PC-9 (cell line): ENCODE measurements around the gene HOXA9. TPM values are rescaled to one million over a fixed set of nuclear protein-coding genes. Genes with fewer than 3 reads are reported as not detected.

ENCODE experiments used
- BruUV-seq: library from RNA; stranded (reverse); fragments of 400-500 nt; replicated peaks from 2 replicates; lab custom pipeline; 2021; lab: Mats Ljungman, UMichigan
- CTCF ChIA-PET: fragments of 300-600 bp; sonication (Branson Sonifier 250); formaldehyde crosslinking; loops from one replicate; lab custom pipeline; 2022; ENCODE audit warnings: antibody characterized with exemption; lab: Charles Lee
- POLR2A ChIA-PET: fragments of 300-600 bp; sonication (Branson Sonifier 250); formaldehyde crosslinking; loops from one replicate; lab custom pipeline; 2022; ENCODE audit warnings: antibody characterized with exemption; ENCODE audit not compliant: unreplicated experiment; lab: Charles Lee
- DNase-seq, 2 experiments: peaks; one replicate each; pipeline versions ENCODE4 v3.0.0 to v3.0.0-alpha.2; 2015 to 2022; ENCODE audit warnings: mixed read lengths in 1 of 2
- H2AFZ ChIP-seq: fragments of 200-600 bp; sonication (generic); 2 replicates; pipeline ENCODE4 v1.8.1; 2017; ENCODE audit warnings: antibody characterized with exemption
- H3F3A ChIP-seq: fragments of 200-600 bp; sonication (generic); 2 replicates; pipeline ENCODE4 v1.8.1; 2017; ENCODE audit warnings: antibody characterized with exemption, mild to moderate bottlenecking, low read depth; ENCODE audit not compliant: insufficient read depth
- H3K27ac ChIP-seq: fragments of 200-600 bp; sonication (generic); 2 replicates; pipeline ENCODE4 v1.6.1; 2016; ENCODE audit warnings: mixed run types
- H3K27me3 ChIP-seq: fragments of 200-600 bp; sonication (generic); 2 replicates; pipeline ENCODE4 v1.6.1; 2016; ENCODE audit warnings: low read depth, mixed run types; ENCODE audit not compliant: insufficient read depth
- H3K36me3 ChIP-seq: fragments of 200-600 bp; sonication (generic); 2 replicates; pipeline ENCODE4 v1.6.1; 2016; ENCODE audit warnings: low read depth, mixed run types
- H3K4me1 ChIP-seq: fragments of 200-600 bp; sonication (generic); replicated peaks from 2 replicates; pipeline ENCODE4 v1.6.1; 2016; ENCODE audit warnings: mixed run types; ENCODE audit not compliant: insufficient read depth
- H3K4me2 ChIP-seq: fragments of 200-600 bp; sonication (generic); 2 replicates; pipeline ENCODE4 v1.6.1; 2017; ENCODE audit warnings: mixed run types
- H3K4me3 ChIP-seq: fragments of 200-600 bp; sonication (generic); 2 replicates; pipeline ENCODE4 v1.6.1; 2016; ENCODE audit warnings: mixed run types
- H3K79me2 ChIP-seq: fragments of 200-600 bp; sonication (generic); 2 replicates; pipeline ENCODE4 v1.6.1; 2017; ENCODE audit warnings: low read depth, mixed run types
- H3K9me2 ChIP-seq: fragments of 200-600 bp; sonication (generic); 2 replicates; pipeline ENCODE4 v1.8.1; 2017; ENCODE audit warnings: mild to moderate bottlenecking; ENCODE audit not compliant: insufficient read depth
- H3K9me3 ChIP-seq: fragments of 200-600 bp; sonication (generic); 2 replicates; pipeline ENCODE4 v1.8.1; 2016; ENCODE audit warnings: low read depth; ENCODE audit not compliant: insufficient read depth
- H4K20me1 ChIP-seq: fragments of 200-600 bp; sonication (generic); 2 replicates; pipeline ENCODE4 v1.8.1; 2017; ENCODE audit not compliant: insufficient read depth
- CTCF ChIP-seq: fragments of 200-600 bp; sonication (generic); conservative IDR thresholded peaks from 2 replicates; pipeline ENCODE4 v1.6.1; 2017; ENCODE audit warnings: mixed run types, antibody characterized with exemption, mild to moderate bottlenecking, moderate library complexity
- EZH2 ChIP-seq: fragments of 200-600 bp; sonication (generic); IDR thresholded peaks from 2 replicates; pipeline ENCODE4 v1.8.0; 2017; ENCODE audit warnings: antibody characterized with exemption, low read depth
- intact Hi-C: fragments of 100-400 bp; cut with micrococcal nuclease; formaldehyde crosslinking; loops from one replicate; pipeline ENCODE4 v1.10.0; 2022; ENCODE audit not compliant: unreplicated experiment
- total RNA-seq: library from RNA; stranded (reverse); gene quantifications from 2 replicates; pipeline ENCODE4 v1.2.3, GENCODE V29; 2021

HOXA9 gene
- total RNA-seq, 1 experiment from 2014 or later: 2.5 TPM

GRCh38 chr7:27145914-27146412 is 19.4 kb downstream of the HOXA9 start:
- Histone ChIP-seq H3K4me3 (no peak overlapping the region), H3K79me2 (no peaks in the 10 kb centered on the region), H3K9me2 (no peaks in the 10 kb centered on the region), H3K27me3 (no peaks in the 10 kb centered on the region), H4K20me1 (no peaks in the 10 kb centered on the region), H3K36me3 (no peaks in the 10 kb centered on the region), H2AFZ (no peak overlapping the region), H3K27ac (no peak overlapping the region), H3F3A (peaks cover 4% of the 10 kb centered on the region; the same call in 1 of the 2 replicates), H3K9me3 (no peaks in the 10 kb centered on the region), H3K4me1 (0 out of 2 replicates have a peak, but pooled peaks cover 11% of the 10 kb centered on the region), H3K4me2 (no peak overlapping the region)
- POLR2A ChIA-PET: no interaction called here
- intact Hi-C loops: no loop called here
- TF ChIP-seq CTCF (no peak), EZH2 (no peak)
- no TSS peak for BruUV-seq
- CTCF ChIA-PET: no interaction called here
- no peak for DNase-seq

- Histone ChIP-seq H3K9me2 (no peaks in the 10 kb centered on the region), H3K36me3 (no peaks in the 10 kb centered on the region), H3K4me1 (0 out of 2 replicates have a peak, but pooled peaks cover 11% of the 10 kb centered on the region), H4K20me1 (no peaks in the 10 kb centered on the region), H3F3A (peaks cover 4% of the 10 kb centered on the region; the same call in 1 of the 2 replicates), H3K27ac (no peak overlapping the region), H3K27me3 (no peaks in the 10 kb centered on the region), H3K9me3 (no peaks in the 10 kb centered on the region), H3K79me2 (no peaks in the 10 kb centered on the region), H2AFZ (no peak overlapping the region), H3K4me3 (no peak overlapping the region), H3K4me2 (no peak overlapping the region)
- TF ChIP-seq EZH2: no peak
- no peak for TF ChIP-seq CTCF
- DNase-seq: no peak
- CTCF ChIA-PET: no interaction called here
- intact Hi-C loops: no loop called here
- no TSS peak for BruUV-seq
- POLR2A ChIA-PET: interaction anchor here (0.7 kb wide), 1 partner anchor 16 kb away, joined by 3 read pairs; no protein-coding TSS in a partner anchor
Observed at GRCh38 chr7:27145165-27145913, 20.0 kb downstream of the HOXA9 start.

- no peaks in the 10 kb centered on the region for H3K36me3 ChIP-seq
- intact Hi-C loops: no loop called here
- H3K4me3 ChIP-seq: no peak overlapping the region
- BruUV-seq: no TSS peak
- no peaks in the 10 kb centered on the region for H3K79me2 ChIP-seq
- H3K27ac ChIP-seq: no peak overlapping the region
- H3K4me1 ChIP-seq: 0 out of 2 replicates have a peak, but pooled peaks cover 11% of the 10 kb centered on the region
- ChIA-PET POLR2A (interaction anchor here (0.7 kb wide), 1 partner anchor 16 kb away, joined by 3 read pairs; no protein-coding TSS in a partner anchor), CTCF (no interaction called here)
- no peak overlapping the region for H2AFZ ChIP-seq
- DNase-seq: no peak
- no peaks in the 10 kb centered on the region for H4K20me1 ChIP-seq
- no peak for TF ChIP-seq CTCF
- no peak for TF ChIP-seq EZH2
- no peaks in the 10 kb centered on the region for H3K27me3 ChIP-seq
- no peaks in the 10 kb centered on the region for H3K9me3 ChIP-seq
- H3F3A ChIP-seq: peaks cover 4% of the 10 kb centered on the region; the same call in 1 of the 2 replicates
- H3K4me2 ChIP-seq: no peak overlapping the region
- H3K9me2 ChIP-seq: no peaks in the 10 kb centered on the region
Observed at GRCh38 chr7:27144781-27145164, 20.6 kb downstream of the HOXA9 start.
